GM12872 (cell line): ENCODE data around the gene YPEL2.

Experiments
- TF ChIP-seq, protein P1 (sequence below): IDR thresholded peaks from 3 replicates; pipeline ENCODE4 v1.5.1; 2011; ENCODE audit warnings: low read depth, mild to moderate bottlenecking, low read length, moderate library complexity; ENCODE audit not compliant: insufficient read depth

YPEL2 gene

DNA sequence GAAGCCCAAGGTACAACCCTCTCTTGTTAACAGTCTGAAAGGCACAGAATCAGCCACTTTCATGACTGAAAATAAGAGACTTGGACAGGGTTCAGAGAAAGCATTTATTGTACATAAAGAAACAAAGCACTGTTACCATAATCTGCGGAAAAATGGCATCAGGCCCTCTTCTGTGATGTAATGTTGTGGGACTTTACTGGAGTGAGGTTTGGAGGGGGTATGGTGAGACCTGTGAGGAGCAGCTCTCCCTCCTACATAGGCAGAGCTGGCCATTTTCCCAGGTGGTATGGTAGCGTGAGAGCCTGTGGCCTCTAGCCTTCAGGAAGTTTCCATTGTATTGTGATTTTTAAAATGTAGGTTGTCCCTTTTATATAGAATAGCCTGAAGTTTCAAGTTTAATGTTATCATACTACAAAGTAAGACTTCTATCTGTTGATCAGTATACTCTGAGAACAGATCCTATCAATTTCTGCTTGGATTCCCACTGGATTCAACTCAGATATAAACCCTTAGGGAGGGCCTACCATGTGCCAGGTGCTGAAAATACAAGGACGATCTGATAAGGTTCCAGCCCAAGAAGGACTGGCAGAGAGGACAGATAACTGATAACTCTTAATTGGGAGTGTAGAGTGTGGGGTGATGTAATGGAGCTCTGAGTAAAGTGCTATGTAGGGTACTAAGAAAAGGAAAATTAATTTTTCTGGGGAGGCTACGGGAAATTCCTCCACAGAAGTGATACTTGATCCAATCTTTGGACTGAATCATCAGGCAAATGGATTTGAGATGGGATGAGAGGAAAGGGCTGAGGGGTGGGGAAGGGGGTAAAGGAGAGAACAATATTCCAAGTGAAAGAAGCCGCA, 4.1 kb upstream of the YPEL2 start:
- TF ChIP-seq, protein P1, sequence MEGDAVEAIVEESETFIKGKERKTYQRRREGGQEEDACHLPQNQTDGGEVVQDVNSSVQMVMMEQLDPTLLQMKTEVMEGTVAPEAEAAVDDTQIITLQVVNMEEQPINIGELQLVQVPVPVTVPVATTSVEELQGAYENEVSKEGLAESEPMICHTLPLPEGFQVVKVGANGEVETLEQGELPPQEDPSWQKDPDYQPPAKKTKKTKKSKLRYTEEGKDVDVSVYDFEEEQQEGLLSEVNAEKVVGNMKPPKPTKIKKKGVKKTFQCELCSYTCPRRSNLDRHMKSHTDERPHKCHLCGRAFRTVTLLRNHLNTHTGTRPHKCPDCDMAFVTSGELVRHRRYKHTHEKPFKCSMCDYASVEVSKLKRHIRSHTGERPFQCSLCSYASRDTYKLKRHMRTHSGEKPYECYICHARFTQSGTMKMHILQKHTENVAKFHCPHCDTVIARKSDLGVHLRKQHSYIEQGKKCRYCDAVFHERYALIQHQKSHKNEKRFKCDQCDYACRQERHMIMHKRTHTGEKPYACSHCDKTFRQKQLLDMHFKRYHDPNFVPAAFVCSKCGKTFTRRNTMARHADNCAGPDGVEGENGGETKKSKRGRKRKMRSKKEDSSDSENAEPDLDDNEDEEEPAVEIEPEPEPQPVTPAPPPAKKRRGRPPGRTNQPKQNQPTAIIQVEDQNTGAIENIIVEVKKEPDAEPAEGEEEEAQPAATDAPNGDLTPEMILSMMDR = no peak

DNA sequence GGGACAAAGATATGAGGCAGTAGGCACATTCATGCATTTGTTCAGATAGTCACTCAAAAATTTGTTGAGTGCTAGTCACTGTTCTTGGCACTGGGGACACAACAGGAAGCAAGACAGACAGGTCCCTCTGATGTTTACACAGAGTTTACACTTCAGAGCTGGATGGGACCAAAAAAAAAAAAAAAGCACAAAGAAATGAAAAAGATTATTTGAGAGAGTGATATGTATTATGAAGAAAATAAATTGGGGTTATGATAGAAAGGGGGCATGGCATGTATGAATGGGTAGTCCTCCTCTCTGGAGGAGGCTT, 3.5 kb upstream of the YPEL2 start:
- TF ChIP-seq, protein P1 = no peak

DNA sequence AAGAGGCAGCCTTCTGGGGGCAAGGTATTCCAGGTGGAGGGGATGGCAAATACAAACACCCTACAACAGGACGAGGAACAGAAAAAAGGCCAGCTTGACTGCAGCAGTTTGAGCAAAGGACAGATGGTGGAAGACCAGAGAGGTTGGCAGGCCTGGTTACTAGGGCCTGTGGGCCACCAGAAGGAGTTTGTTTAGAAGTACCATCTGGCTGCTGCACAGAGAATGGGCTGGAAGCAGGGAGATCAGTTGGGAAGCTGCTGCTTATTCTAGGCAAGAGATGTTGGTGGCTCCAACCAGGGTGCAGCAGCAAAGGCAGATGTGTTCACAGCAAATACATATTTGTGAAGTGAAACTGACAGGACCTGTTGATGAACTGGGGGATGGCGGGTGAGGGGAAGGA, 2.9 kb upstream of the YPEL2 start:
- TF ChIP-seq, protein P1 = no peak

DNA sequence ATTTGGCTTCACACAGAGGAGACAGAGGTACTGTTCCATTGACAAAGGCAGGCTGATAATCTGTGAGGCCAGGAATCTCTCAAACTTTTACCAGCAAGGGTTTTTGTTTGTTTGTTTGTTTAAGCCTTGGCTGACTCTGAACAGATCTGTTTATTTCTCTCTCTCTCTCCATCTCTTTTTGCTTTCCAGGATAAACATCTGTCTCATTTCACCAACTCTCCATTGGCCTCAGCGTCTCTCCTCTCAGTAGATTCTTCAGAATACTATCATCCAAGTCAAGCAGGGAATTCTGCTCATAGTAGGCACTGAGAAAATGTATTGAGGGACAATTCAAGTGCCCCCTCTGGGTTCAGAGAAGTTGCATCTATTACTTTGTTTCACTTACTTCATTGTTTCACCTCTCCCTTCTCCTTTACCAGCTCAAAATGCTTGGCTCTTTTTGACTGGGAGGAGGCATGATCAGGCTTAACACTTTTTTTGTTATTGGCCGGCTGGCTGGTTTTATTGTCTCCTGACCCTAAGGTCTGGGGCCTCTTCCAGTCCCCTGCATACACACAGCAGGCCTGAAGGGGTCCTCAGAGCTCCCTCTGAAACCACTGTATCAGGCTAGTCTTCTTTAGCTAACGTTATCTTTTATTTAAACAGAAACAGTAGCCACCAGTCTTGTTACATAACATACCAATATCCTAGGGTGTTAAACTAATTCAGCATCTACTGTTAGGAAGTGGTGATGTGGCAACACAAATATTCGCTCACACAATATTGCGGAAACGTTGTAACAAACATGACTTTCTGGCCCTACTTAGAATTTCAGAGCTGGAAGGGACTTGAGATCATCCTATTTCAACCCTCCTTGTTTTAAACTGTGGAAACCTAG, 2.0 kb upstream of the YPEL2 start:
- TF ChIP-seq, protein P1 = peak; percentile 85

DNA sequence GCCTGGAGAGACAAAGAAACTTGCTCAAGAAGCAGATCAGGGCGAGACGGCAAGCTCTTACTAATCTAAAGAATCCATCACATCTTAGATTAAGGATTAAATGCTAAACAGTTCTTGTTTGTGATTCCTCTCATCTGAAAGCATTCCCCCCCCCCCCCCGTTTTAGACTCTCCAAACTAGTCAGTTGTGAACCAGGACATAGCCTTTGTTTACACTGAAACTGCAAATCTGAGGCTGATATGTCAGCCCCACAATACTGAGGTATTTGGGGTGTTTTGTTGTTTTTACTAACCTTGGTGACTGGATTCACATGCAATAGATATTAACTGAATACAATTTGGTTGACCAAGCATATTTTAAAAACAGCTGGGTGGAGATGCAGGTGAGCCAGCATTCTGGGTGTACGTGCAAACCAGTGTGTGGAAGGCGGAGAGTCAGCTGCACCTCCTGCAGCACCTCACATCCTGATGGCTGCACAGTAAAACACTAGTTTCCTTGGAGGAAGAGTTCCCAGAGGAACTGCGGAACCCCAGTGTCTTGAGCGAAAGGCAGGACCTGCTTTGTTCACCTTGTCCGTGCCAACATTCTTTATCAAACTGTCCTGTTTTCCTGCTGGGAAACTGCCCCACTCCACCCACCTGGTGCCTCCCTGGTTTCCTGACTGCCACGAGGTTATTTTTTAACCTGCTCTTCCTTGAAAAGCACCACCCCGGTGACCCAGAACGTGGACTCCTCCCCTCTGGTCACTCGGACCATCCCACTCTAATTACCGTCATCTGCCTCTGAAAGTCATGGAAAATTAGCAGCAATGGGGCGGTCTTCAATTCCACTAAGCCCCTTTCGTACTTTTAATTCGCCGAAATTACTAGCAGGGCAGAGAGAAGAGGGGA, 1.2 kb upstream of the YPEL2 start:
- TF ChIP-seq, protein P1 = no peak

DNA sequence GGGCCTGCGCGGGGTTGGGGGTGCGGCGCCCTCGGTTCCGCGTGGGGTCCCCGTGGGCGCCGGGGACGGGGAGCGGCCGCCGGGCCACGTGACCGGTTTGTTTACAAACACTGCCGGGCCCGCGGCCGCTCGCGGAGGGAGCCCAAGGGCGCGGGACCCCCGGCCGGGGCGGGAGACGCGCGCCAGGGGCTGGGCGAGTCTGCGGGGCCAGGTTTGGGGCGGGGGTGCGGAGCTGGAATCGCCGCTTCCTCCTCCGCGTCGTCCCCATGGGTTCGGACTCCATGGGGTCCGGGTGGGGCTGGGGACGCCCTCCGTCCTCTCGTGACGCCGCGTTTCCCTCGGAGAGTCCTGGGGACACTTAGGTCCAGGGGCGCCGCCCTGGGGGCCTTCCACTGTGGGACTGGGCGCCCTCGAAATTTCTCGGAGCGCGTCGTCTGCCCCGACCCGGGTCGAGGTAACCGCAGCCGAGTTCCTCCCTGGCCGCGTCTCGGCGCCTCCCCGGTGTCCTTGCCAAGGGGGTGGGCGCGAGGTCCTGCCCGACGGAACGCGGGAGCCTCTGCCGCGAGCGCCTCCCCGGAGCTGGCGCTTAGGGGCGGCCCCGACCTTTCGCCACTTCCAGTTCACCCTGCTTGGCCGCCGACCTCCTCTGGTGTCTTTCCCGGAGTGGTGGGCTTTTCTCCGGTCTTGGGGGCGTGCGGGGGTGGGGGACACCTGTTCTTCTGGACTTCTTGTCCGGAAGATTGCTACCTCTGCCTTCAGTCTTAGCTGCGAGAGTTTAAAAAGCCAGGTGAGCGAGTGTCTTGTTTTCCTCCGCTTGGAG, 684 bp downstream of the YPEL2 start:
- TF ChIP-seq, protein P1 = no peak
